SU-DHL-6 (cell line): ENCODE measurements around the gene BRIP1.

Experiments used
- EZH2phosphoT487 ChIP-seq: fragments of 200-600 bp; sonication (generic), shearing (Covaris generic); conservative IDR thresholded peaks from 2 replicates; pipeline ENCODE4 v1.6.1; 2018; ENCODE audit warnings: mild to moderate bottlenecking, antibody characterized with exemption, low read length, moderate library complexity, mixed read lengths
- TF ChIP-seq, protein P1 (sequence below): fragments of 200-600 bp; sonication (generic); IDR thresholded peaks from one replicate; pipeline ENCODE4 v1.5.1; 2017; ENCODE audit warnings: antibody characterized with exemption, mild to moderate bottlenecking, low read length, moderate library complexity; ENCODE audit not compliant: insufficient read depth, poor library complexity, severe bottlenecking

GRCh38 chr17:61754124-61754523 lies 109.2 kb downstream of the BRIP1 start:
- TF ChIP-seq, protein P1, sequence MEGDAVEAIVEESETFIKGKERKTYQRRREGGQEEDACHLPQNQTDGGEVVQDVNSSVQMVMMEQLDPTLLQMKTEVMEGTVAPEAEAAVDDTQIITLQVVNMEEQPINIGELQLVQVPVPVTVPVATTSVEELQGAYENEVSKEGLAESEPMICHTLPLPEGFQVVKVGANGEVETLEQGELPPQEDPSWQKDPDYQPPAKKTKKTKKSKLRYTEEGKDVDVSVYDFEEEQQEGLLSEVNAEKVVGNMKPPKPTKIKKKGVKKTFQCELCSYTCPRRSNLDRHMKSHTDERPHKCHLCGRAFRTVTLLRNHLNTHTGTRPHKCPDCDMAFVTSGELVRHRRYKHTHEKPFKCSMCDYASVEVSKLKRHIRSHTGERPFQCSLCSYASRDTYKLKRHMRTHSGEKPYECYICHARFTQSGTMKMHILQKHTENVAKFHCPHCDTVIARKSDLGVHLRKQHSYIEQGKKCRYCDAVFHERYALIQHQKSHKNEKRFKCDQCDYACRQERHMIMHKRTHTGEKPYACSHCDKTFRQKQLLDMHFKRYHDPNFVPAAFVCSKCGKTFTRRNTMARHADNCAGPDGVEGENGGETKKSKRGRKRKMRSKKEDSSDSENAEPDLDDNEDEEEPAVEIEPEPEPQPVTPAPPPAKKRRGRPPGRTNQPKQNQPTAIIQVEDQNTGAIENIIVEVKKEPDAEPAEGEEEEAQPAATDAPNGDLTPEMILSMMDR = no peak
- no peak for TF ChIP-seq EZH2phosphoT487
